ENCODE data around the gene NDNF. TPM values are rescaled to one million over a fixed set of nuclear protein-coding genes. Genes with fewer than 3 reads are reported as not detected.

The NDNF gene
- polyA plus RNA-seq, 1 of the 3 experiments (the other 2 are of a cell fraction), result not detected

GRCh38 chr4:121009578-121010478 is 62.5 kb downstream of the NDNF start:
- H3K9me2 ChIP-seq, result no peaks in the 10 kb centered on the region
- H3K79me2 ChIP-seq (ENCODE audit: insufficient read depth), result no peaks in the 10 kb centered on the region
- no peak overlapping the region for H3K4me3 ChIP-seq (ENCODE audit: low read depth in 2 of 2, low read length in 1 of 2)
- WGBS (ENCODE audit: low lambda C conversion rate), result 27% methylated on average over 3 of the region's 3 CpGs
- H3K4me1 ChIP-seq (ENCODE audit: control insufficient read depth in 1 of 2, insufficient read depth in 2 of 2, low read depth in 1 of 2, low read length in 1 of 2), result no peaks in the 10 kb centered on the region
- no peak for TF ChIP-seq FOXJ3 (CRISPR knock-in tag; IDR thresholded peaks at IDR 0.05)
- no peak for TF ChIP-seq USF1 (IDR thresholded peaks at IDR 0.05; ENCODE audit: borderline replicate concordance, low read depth)
- no peaks in the 10 kb centered on the region for H3K36me3 ChIP-seq (replicated peaks in 1 of 2; ENCODE audit: control insufficient read depth in 1 of 2, insufficient read depth in 2 of 2, low read length in 1 of 2)
- H4K20me1 ChIP-seq (ENCODE audit: insufficient read depth), result no peaks in the 10 kb centered on the region
- POLR2A ChIA-PET, result interaction anchor here (0.7 kb wide), 1 partner anchor 135 kb away, joined by 3 read pairs; no protein-coding TSS in a partner anchor
- no peak overlapping the region for H2AFZ ChIP-seq (ENCODE audit: low read depth)
- H3K9me3 ChIP-seq, result no peaks in the 10 kb centered on the region
- no peak overlapping the region for H3K4me2 ChIP-seq
- H3K27ac ChIP-seq (ENCODE audit: low read depth in 2 of 2, low read length in 1 of 2), result no peak overlapping the region
- no peak overlapping the region for H3K9ac ChIP-seq
- H3F3A ChIP-seq (replicated peaks; ENCODE audit: insufficient read depth), result no peaks in the 10 kb centered on the region
- DNase-seq, result no peak
- H3K27me3 ChIP-seq (ENCODE audit: insufficient read depth), result no peaks in the 10 kb centered on the region
- CTCF ChIA-PET, result interaction anchor here (1.0 kb wide), 1 partner anchor 18 kb away, joined by 3 read pairs; no protein-coding TSS in a partner anchor

GRCh38 chr4:121007660-121008059 is 64.7 kb downstream of the NDNF start:
- Histone ChIP-seq H3K9me3 (no peaks in the 10 kb centered on the region), H3K27ac (ENCODE audit: low read depth in 2 of 2, low read length in 1 of 2) (no peak overlapping the region), H3K9me2 (no peaks in the 10 kb centered on the region), H4K20me1 (ENCODE audit: insufficient read depth) (no peaks in the 10 kb centered on the region), H3K4me3 (ENCODE audit: low read depth in 2 of 2, low read length in 1 of 2) (no peak overlapping the region), H3F3A (replicated peaks; ENCODE audit: insufficient read depth) (no peaks in the 10 kb centered on the region), H3K4me1 (ENCODE audit: control insufficient read depth in 1 of 2, insufficient read depth in 2 of 2, low read depth in 1 of 2, low read length in 1 of 2) (no peaks in the 10 kb centered on the region), H3K9ac (no peak overlapping the region), H3K36me3 (replicated peaks in 1 of 2; ENCODE audit: control insufficient read depth in 1 of 2, insufficient read depth in 2 of 2, low read length in 1 of 2) (no peaks in the 10 kb centered on the region), H2AFZ (ENCODE audit: low read depth) (no peak overlapping the region), H3K79me2 (ENCODE audit: insufficient read depth) (no peaks in the 10 kb centered on the region), H3K27me3 (ENCODE audit: insufficient read depth) (no peaks in the 10 kb centered on the region), H3K4me2 (no peak overlapping the region)
- WGBS (ENCODE audit: low lambda C conversion rate), result 0% methylated on average over 1 of the region's 1 CpG
- TF ChIP-seq USF1 (IDR thresholded peaks at IDR 0.05; ENCODE audit: borderline replicate concordance, low read depth) (no peak), POLR2AphosphoS5 (IDR thresholded peaks at IDR 0.05; ENCODE audit: low read depth, low read length) (no peak), RXRA (IDR thresholded peaks at IDR 0.05; ENCODE audit: borderline replicate concordance, low read depth) (no peak), FOXM1 (IDR thresholded peaks at IDR 0.05; ENCODE audit: low read depth) (no peak), IRF3 (IDR thresholded peaks at IDR 0.05; ENCODE audit: low read depth, low read length) (no peak), PBX3 (IDR thresholded peaks at IDR 0.05) (no peak), USF2 (IDR thresholded peaks at IDR 0.05; ENCODE audit: borderline replicate concordance, low read depth, low read length) (no peak), EP300 (IDR thresholded peaks at IDR 0.05; ENCODE audit: borderline replicate concordance in 1 of 2, low read depth in 1 of 2, low read length in 1 of 2) (no peak), NRF1 (IDR thresholded peaks at IDR 0.05; ENCODE audit: low read depth, low read length) (no peak), CHD2 (IDR thresholded peaks at IDR 0.05; ENCODE audit: low read length, partially characterized antibody) (no peak), MXI1 (IDR thresholded peaks at IDR 0.05; ENCODE audit: low read depth, low read length) (no peak), ELF1 (IDR thresholded peaks at IDR 0.05) (no peak), RAD21 (IDR thresholded peaks at IDR 0.05; ENCODE audit: low read length) (no peak), NFIC (IDR thresholded peaks at IDR 0.05; ENCODE audit: borderline replicate concordance) (no peak), EZH2phosphoT487 (IDR thresholded peaks at IDR 0.05; ENCODE audit: borderline replicate concordance, low read depth) (no peak), MAX (IDR thresholded peaks at IDR 0.05; ENCODE audit: low read depth) (no peak), SIN3A (IDR thresholded peaks at IDR 0.05; ENCODE audit: borderline replicate concordance, low read depth, low read length) (no peak)
- ChIA-PET CTCF (no interaction called here), POLR2A (no interaction called here)
- no peak for DNase-seq
